Body of pancreas (tissue), 4 donors: ENCODE data around the gene GNPAT. TPM values are rescaled to one million over a fixed set of nuclear protein-coding genes. Genes with fewer than 3 reads are reported as not detected.

Source experiments
- ATAC-seq: fragments of 150-250 bp; one replicate; pipeline ENCODE4 v1.9.1; 2016
- DNase-seq, 4 donors: peaks; one replicate each; pipeline ENCODE4 v3.0.0-alpha.2; 2019
- H3K27ac ChIP-seq, 4 donors: fragments of 200-600 bp; sonication (generic); 1 replicate in 3 of 4; 2 replicates in 1 of 4; pipeline versions ENCODE4 v1.5.1 to v1.6.1; 2016 to 2019; ENCODE audit warnings: mild to moderate bottlenecking in 1 of 4, mixed read lengths in 1 of 4, moderate library complexity in 1 of 4
- H3K27me3 ChIP-seq, 2 donors: fragments of 200-600 bp; sonication (generic); one replicate each; pipeline ENCODE4 v1.6.0; 2016; ENCODE audit warnings: mild to moderate bottlenecking in 1 of 2
- H3K36me3 ChIP-seq, 2 donors: fragments of 200-600 bp; sonication (generic); replicated peaks in 1 of 2; 2 replicates each; pipeline ENCODE4 v1.5.1; 2016; ENCODE audit warnings: low read depth in 2 of 2; ENCODE audit not compliant: insufficient read depth in 1 of 2
- H3K4me1 ChIP-seq: fragments of 200-600 bp; sonication (generic); one replicate; pipeline ENCODE4 v1.6.0; 2016
- H3K4me3 ChIP-seq, 2 donors: fragments of 200-600 bp; sonication (generic); 1 replicate in 1 of 2; 2 replicates in 1 of 2; pipeline ENCODE4 v1.5.1; 2016 to 2019
- H3K9me3 ChIP-seq, 3 donors: fragments of 200-600 bp; sonication (generic); 1 replicate in 2 of 3; 2 replicates in 1 of 3; pipeline ENCODE4 v1.5.1; 2016
- CTCF ChIP-seq, 7 experiments: fragments of 450-650 bp in 4 of 7; fragments of 200-600 bp in 3 of 7; sonication (generic) in 3 of 7; IDR thresholded peaks; one replicate each; pipeline ENCODE4 v1.5.1; 2016 to 2019; ENCODE audit warnings: antibody characterized with exemption in 7 of 7
- POLR2A ChIP-seq, 3 donors: fragments of 450-650 bp; IDR thresholded peaks; one replicate each; pipeline ENCODE4 v1.6.1; 2016; ENCODE audit warnings: antibody characterized with exemption in 3 of 3, mild to moderate bottlenecking in 2 of 3
- WGBS, 2 donors: methylation state at CpG; one replicate each; pipeline ENCODE4 v1.1.5; 2017; 5-methylcytosine and 5-hydroxymethylcytosine counted together
- intact Hi-C: fragments of 100-400 bp; cut with DNase I; formaldehyde crosslinking; loops from one replicate; pipeline ENCODE4 v1.15.1; 2023
- total RNA-seq, 2 donors: library from RNA; depleted of rRNA; stranded (reverse); fragments of >200 nt; gene quantifications; one replicate each; pipeline ENCODE4 v1.1.0, GENCODE V29; 2016

The GNPAT gene
- total RNA-seq, 2 donors from 2014 or later = 18.1 to 27.0 TPM

GRCh38 chr1:231194843-231195516, 46.0 kb upstream of the GNPAT start:
- no peaks in the 10 kb centered on the region for H3K9me3 ChIP-seq
- DNase-seq (peak in 1 of 4 donors; percentile 25), ATAC-seq (peak; percentile 21)
- no peaks in the 10 kb centered on the region for H3K27me3 ChIP-seq
- 61 to 66% methylated on average over 7 to 8 of the region's 8 CpGs for WGBS, 2 donors
- H3K27ac ChIP-seq = no peak overlapping the region
- no peak for TF ChIP-seq POLR2A (IDR thresholded peaks at IDR 0.05)
- no peak for TF ChIP-seq CTCF (IDR thresholded peaks at IDR 0.05)
- intact Hi-C loops = no loop called here
- H3K4me3 ChIP-seq = no peak overlapping the region
- no peaks in the 10 kb centered on the region for H3K36me3 ChIP-seq
- peaks cover 24% of the 10 kb centered on the region for H3K4me1 ChIP-seq

- 87 to 90% methylated on average over 3 of the region's 3 CpGs for WGBS, 2 donors
- H3K27ac ChIP-seq = no peak overlapping the region
- H3K4me3 ChIP-seq = no peak overlapping the region
- no peaks in the 10 kb centered on the region for H3K9me3 ChIP-seq
- ATAC-seq (no peak), DNase-seq (no peak)
- no peaks in the 10 kb centered on the region for H3K36me3 ChIP-seq
- H3K27me3 ChIP-seq = no peaks in the 10 kb centered on the region
- H3K4me1 ChIP-seq = peaks cover 24% of the 10 kb centered on the region
- intact Hi-C loops = no loop called here
- TF ChIP-seq CTCF (IDR thresholded peaks at IDR 0.05) (no peak), POLR2A (IDR thresholded peaks at IDR 0.05) (no peak)
Measured at GRCh38 chr1:231196307-231196706, 44.7 kb upstream of the GNPAT start.

GRCh38 chr1:231196728-231197127, 44.3 kb upstream of the GNPAT start:
- no peak for TF ChIP-seq CTCF (IDR thresholded peaks at IDR 0.05)
- TF ChIP-seq POLR2A (IDR thresholded peaks at IDR 0.05) = no peak
- Histone ChIP-seq H3K36me3 (no peaks in the 10 kb centered on the region), H3K9me3 (no peaks in the 10 kb centered on the region), H3K27ac (no peak overlapping the region), H3K4me3 (no peak overlapping the region), H3K4me1 (peaks cover 24% of the 10 kb centered on the region), H3K27me3 (no peaks in the 10 kb centered on the region)
- DNase-seq (no peak), ATAC-seq (no peak)
- 74 to 93% methylated on average over 2 of the region's 2 CpGs for WGBS, 2 donors
- intact Hi-C loops = no loop called here

GRCh38 chr1:231199868-231200267, 41.1 kb upstream of the GNPAT start:
- no peaks in the 10 kb centered on the region for H3K9me3 ChIP-seq
- no peak for ATAC-seq
- H3K36me3 ChIP-seq = no peaks in the 10 kb centered on the region
- peaks cover 9% of the 10 kb centered on the region for H3K4me1 ChIP-seq
- no peaks in the 10 kb centered on the region for H3K27me3 ChIP-seq
- no peak overlapping the region for H3K4me3 ChIP-seq
- 96 to 100% methylated on average over 2 to 7 of the region's 7 CpGs for WGBS, 2 donors
- no peak for TF ChIP-seq POLR2A (IDR thresholded peaks at IDR 0.05)
- TF ChIP-seq CTCF (IDR thresholded peaks at IDR 0.05) = no peak
- intact Hi-C loops = no loop called here
- no peak overlapping the region for H3K27ac ChIP-seq
- no peak for DNase-seq
